Activated CD4-positive, alpha-beta memory T cell treated with anti-CD3 and anti-CD28 coated beads, Interleukin-2, amount 10 ng/mL, durations not matched to agents 7 days and 5 days (primary cell): ENCODE results near the gene SLC7A10. TPM values are rescaled to one million over a fixed set of nuclear protein-coding genes. Genes with fewer than 3 reads are reported as not detected.

Experiments
- CTCF ChIA-PET: fragments of 350-600 bp; sonication (Branson Sonifier 250); formaldehyde crosslinking; loops from one replicate; lab custom pipeline; 2021; ENCODE audit warnings: antibody characterized with exemption, inconsistent platforms; lab: Charles Lee
- POLR2A ChIA-PET: fragments of 350-600 bp; sonication (Branson Sonifier 250); formaldehyde crosslinking; loops from one replicate; lab custom pipeline; 2021; ENCODE audit warnings: antibody characterized with exemption; lab: Charles Lee
- DNase-seq: peaks from one replicate; pipeline ENCODE4 v3.0.0-alpha.2; 2020
- H3K27ac Mint-ChIP-seq: one replicate; pipeline ENCODE4 v1.8.0; 2021; ENCODE audit warnings: mild to moderate bottlenecking, mixed read lengths
- H3K27me3 Mint-ChIP-seq: one replicate; pipeline ENCODE4 v1.8.0; 2021; ENCODE audit warnings: mixed read lengths
- H3K36me3 Mint-ChIP-seq: one replicate; pipeline ENCODE4 v1.8.0; 2021; ENCODE audit warnings: low read depth, mixed read lengths
- H3K4me1 Mint-ChIP-seq: one replicate; pipeline ENCODE4 v1.8.0; 2021; ENCODE audit warnings: mixed read lengths
- H3K4me3 Mint-ChIP-seq: one replicate; pipeline ENCODE4 v1.8.0; 2021; ENCODE audit warnings: mild to moderate bottlenecking, mixed read lengths
- H3K9me3 Mint-ChIP-seq: one replicate; pipeline ENCODE4 v1.8.0; 2021; ENCODE audit warnings: mixed read lengths
- total RNA-seq, 2 experiments: library from RNA; stranded (reverse); gene quantifications; one replicate each; pipeline ENCODE4 v1.2.3, GENCODE V29; 2021

The SLC7A10 gene
- total RNA-seq, 2 experiments from 2014 or later = not detected

DNA sequence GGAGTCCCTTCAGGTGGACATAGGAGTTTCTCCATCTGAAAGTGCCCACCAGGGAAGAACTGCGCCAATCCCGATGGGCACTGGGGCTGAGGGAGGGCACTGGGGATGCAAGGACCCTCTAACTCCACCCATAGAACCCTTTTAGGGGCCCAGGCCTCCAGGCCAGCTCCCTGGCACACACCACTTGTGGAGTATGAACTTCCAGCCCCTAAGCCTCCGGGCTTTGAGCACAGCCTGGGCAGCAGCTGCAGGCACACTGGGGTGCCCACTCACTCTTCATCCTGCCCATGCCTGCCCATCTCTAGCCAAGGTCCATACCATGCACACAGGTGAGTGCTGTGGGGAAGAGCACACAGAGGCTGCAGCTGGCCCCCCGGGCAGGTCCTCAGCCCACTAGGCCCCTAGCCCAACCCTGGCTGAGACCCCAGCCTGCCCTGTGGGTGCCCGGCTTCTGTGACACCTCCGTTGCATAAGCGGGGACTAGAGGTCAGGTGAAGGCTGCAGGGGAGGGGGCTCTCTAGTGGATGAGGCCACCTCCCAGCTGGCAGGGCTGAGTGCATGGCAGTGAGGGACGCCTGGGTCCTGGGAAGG, 14.6 kb upstream of the SLC7A10 start:
- peaks cover 14% of the 10 kb centered on the region for H3K27me3 Mint-ChIP-seq
- H3K27ac Mint-ChIP-seq = no peak overlapping the region
- ChIA-PET CTCF (no interaction called here), POLR2A (no interaction called here)
- peaks cover 9% of the 10 kb centered on the region for H3K4me1 Mint-ChIP-seq
- no peaks in the 10 kb centered on the region for H3K9me3 Mint-ChIP-seq
- H3K4me3 Mint-ChIP-seq = no peak overlapping the region
- no peaks in the 10 kb centered on the region for H3K36me3 Mint-ChIP-seq
- DNase-seq = no peak

DNA sequence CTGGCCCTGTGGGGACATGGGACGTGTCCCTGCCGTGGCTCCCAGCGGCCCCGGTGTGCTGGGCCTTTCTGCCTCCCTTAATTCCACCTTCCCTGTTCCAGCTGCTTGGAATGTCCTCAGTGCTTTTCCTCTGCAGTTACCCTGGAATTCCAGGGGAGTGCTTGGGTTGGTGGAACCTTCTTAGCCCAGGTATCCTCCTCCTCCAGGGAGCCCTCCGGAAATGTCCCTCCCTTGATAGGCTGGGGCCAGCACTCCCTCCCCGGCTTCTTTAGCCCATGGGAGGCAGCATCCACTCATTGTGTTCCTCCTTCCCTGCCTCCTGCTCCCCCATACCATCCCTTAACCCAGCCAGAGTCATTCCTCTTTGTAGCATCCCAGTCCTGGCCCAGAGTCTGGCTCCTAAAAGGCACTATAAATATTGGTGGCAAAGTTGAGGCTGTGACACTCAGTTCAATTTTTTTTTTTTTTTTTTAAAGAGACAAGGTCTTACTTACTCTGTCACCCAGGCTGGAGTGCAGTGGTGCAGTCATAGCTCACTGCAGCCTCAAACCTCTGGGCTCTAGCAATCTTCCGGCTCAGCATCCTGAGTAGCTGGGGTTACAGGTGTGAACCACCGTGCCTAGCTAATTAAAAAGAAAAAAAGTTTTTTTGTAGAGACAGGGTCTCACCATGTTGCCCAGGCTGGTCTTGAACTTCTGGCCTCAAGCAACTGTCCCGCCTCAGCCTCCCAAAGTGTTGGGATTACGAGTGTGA, 13.7 kb upstream of the SLC7A10 start:
- no peaks in the 10 kb centered on the region for H3K9me3 Mint-ChIP-seq
- POLR2A ChIA-PET = no interaction called here
- no peaks in the 10 kb centered on the region for H3K36me3 Mint-ChIP-seq
- H3K4me3 Mint-ChIP-seq = no peak overlapping the region
- DNase-seq = no peak
- no peak overlapping the region for H3K27ac Mint-ChIP-seq
- H3K4me1 Mint-ChIP-seq = peaks cover 12% of the 10 kb centered on the region
- peaks cover 16% of the 10 kb centered on the region for H3K27me3 Mint-ChIP-seq
- CTCF ChIA-PET = no interaction called here

- Mint-ChIP-seq H3K4me3 (no peak overlapping the region), H3K27ac (no peak overlapping the region), H3K27me3 (peaks cover 16% of the 10 kb centered on the region), H3K9me3 (no peaks in the 10 kb centered on the region), H3K4me1 (peaks cover 12% of the 10 kb centered on the region), H3K36me3 (no peaks in the 10 kb centered on the region)
- POLR2A ChIA-PET = no interaction called here
- DNase-seq = no peak
- CTCF ChIA-PET = interaction anchor here (0.6 kb wide), 1 partner anchor 315 kb away, joined by 4 read pairs; no protein-coding TSS in a partner anchor
Observed at GRCh38 chr19:33238481-33239149, 13.0 kb upstream of the SLC7A10 start.

- no peaks in the 10 kb centered on the region for H3K9me3 Mint-ChIP-seq
- peaks cover 16% of the 10 kb centered on the region for H3K27me3 Mint-ChIP-seq
- CTCF ChIA-PET = interaction anchor here (0.6 to 2.9 kb wide), 11 partner anchors 9 to 736 kb away, joined by 3 to 39 read pairs (median 6); partner anchors contain the start of genes CEBPA and CEBPG
- no peaks in the 10 kb centered on the region for H3K36me3 Mint-ChIP-seq
- H3K27ac Mint-ChIP-seq = no peak overlapping the region
- DNase-seq = no peak
- H3K4me3 Mint-ChIP-seq = no peak overlapping the region
- peaks cover 12% of the 10 kb centered on the region for H3K4me1 Mint-ChIP-seq
- POLR2A ChIA-PET = interaction anchor here (0.9 kb wide), 1 partner anchor 51 kb away, joined by 3 read pairs; no protein-coding TSS in a partner anchor
Observed at GRCh38 chr19:33236696-33237390, 11.2 kb upstream of the SLC7A10 start.

- H3K4me1 Mint-ChIP-seq = peaks cover 12% of the 10 kb centered on the region
- CTCF ChIA-PET = interaction anchor here (0.8 to 2.9 kb wide), 15 partner anchors 10 to 287 kb away, joined by 3 to 39 read pairs (median 6); partner anchors contain the start of genes CEBPA and CEBPG
- POLR2A ChIA-PET = interaction anchor here (1.3 to 1.4 kb wide), 2 partner anchors 45 to 138 kb away, joined by 3 to 4 read pairs; no protein-coding TSS in a partner anchor
- no peaks in the 10 kb centered on the region for H3K36me3 Mint-ChIP-seq
- H3K9me3 Mint-ChIP-seq = no peaks in the 10 kb centered on the region
- H3K27me3 Mint-ChIP-seq = peaks cover 19% of the 10 kb centered on the region
- no peak overlapping the region for H3K27ac Mint-ChIP-seq
- no peak overlapping the region for H3K4me3 Mint-ChIP-seq
- DNase-seq = no peak
Observed at GRCh38 chr19:33235996-33236350, 10.3 kb upstream of the SLC7A10 start.

DNA sequence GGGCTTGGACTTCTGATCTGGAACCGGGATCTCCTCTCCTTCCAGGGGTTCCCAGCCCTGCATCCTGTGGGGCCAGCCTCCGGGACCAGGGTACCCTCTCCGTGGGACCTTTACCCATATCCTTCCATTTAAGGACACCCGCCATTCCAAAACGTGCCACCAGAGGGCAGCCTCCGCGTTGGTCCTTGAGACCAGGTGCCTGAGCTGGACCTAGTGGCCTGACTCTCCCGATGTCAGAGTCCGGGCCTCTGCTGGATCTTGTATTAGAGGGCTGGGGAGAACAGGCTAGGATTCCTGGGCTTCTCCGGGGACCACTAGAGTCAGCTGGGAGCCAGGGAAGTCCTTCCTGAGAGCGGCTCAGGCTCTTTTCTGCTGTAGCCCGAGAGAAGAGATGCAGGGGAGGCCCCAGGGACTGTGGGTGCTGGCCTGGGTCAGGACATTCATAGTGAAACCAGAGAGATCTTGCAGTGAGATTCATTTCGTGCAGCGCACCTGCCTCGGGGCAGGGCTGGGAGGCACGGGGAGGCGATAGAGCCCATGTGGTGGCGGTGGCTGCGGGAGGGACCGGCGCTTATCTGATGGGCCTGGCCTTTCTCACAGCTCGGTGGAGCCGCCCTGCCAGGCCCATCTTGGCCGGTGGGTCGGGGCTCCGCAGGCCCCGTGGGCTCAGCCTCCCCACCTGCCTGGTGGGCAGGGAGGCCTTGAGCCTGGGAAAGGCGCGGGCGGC, 9.8 kb upstream of the SLC7A10 start:
- Mint-ChIP-seq H3K4me3 (peak overlapping the region; percentile 45), H3K27ac (peak overlapping the region; percentile 28), H3K27me3 (peaks cover 24% of the 10 kb centered on the region), H3K4me1 (peaks cover 12% of the 10 kb centered on the region), H3K36me3 (no peaks in the 10 kb centered on the region), H3K9me3 (no peaks in the 10 kb centered on the region)
- peak; percentile 75 for DNase-seq
- ChIA-PET CTCF (interaction anchor here (0.9 to 2.9 kb wide), 15 partner anchors 11 to 288 kb away, joined by 3 to 39 read pairs (median 6); partner anchors contain the start of genes CEBPA and CEBPG), POLR2A (interaction anchor here (1.3 to 1.4 kb wide), 2 partner anchors 45 to 139 kb away, joined by 3 to 4 read pairs; no protein-coding TSS in a partner anchor)

DNA sequence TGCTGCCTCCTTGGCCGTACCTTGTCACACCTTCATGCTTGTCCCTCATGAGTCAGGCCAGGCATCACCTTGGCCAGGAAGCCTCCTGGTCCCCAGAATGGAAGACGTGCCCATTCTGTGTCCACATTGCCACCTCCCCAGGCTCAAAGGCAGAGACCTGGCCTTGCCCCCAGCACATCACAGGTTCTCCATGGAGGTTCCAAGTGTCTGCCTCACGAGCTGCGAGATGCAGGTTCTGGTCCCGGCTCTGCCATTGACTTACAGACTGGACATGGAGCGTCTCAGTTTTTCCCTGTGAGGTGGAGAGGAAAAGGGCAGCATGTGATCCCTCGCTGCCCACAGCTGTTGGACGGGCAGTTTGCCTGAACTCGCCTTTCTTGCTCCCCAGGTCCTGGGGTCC, 9.1 kb upstream of the SLC7A10 start:
- H3K36me3 Mint-ChIP-seq = no peaks in the 10 kb centered on the region
- H3K4me3 Mint-ChIP-seq = no peak overlapping the region
- ChIA-PET CTCF (interaction anchor here (1.0 to 2.9 kb wide), 5 partner anchors 24 to 172 kb away, joined by 4 to 39 read pairs (median 8); partner anchors contain the start of gene CEBPG), POLR2A (interaction anchor here (1.3 to 1.4 kb wide), 2 partner anchors 46 to 139 kb away, joined by 3 to 4 read pairs; no protein-coding TSS in a partner anchor)
- peaks cover 27% of the 10 kb centered on the region for H3K27me3 Mint-ChIP-seq
- no peaks in the 10 kb centered on the region for H3K9me3 Mint-ChIP-seq
- no peak overlapping the region for H3K27ac Mint-ChIP-seq
- no peak for DNase-seq
- H3K4me1 Mint-ChIP-seq = peaks cover 12% of the 10 kb centered on the region

- no peaks in the 10 kb centered on the region for H3K9me3 Mint-ChIP-seq
- no peak overlapping the region for H3K27ac Mint-ChIP-seq
- H3K27me3 Mint-ChIP-seq = peaks cover 26% of the 10 kb centered on the region
- CTCF ChIA-PET = interaction anchor here (2.3 kb wide), 1 partner anchor 140 kb away, joined by 13 read pairs; the partner anchor contains the start of gene CEBPG
- no peak overlapping the region for H3K4me3 Mint-ChIP-seq
- H3K4me1 Mint-ChIP-seq = peaks cover 12% of the 10 kb centered on the region
- H3K36me3 Mint-ChIP-seq = no peaks in the 10 kb centered on the region
- no peak for DNase-seq
- POLR2A ChIA-PET = no interaction called here
Observed at GRCh38 chr19:33234092-33234491, 8.4 kb upstream of the SLC7A10 start.

DNA sequence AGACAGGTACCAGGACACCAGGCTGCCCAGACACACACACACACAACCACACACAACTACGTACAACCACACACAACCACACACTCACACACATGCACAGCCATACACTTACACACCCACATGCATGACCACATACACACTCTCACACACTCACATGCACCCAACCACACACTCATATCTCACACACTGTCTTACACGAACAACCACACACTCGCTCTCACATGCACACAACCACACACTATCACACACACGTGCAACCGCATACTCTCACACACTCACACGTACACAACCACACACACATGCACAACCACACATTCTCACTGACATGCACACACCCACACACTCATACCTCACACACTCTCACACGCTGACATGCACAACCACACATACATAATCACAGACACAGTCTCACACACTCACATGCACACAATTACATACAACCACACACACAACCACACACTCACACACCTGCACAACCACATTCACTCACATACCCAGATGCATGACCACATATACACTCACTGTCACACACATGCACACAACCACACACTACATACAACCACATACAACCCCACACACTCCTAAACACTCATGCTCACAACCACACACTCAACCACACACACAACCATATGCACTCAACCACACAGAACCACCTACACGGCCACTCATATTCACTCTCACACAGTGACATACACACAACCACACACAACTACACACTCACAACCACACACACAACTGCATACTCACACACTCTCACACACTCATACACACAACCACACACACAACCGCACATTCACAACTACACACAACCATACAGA, 7.6 kb upstream of the SLC7A10 start:
- Mint-ChIP-seq H3K27me3 (peaks cover 31% of the 10 kb centered on the region), H3K9me3 (peaks cover 6% of the 10 kb centered on the region), H3K36me3 (no peaks in the 10 kb centered on the region), H3K27ac (no peak overlapping the region), H3K4me3 (no peak overlapping the region), H3K4me1 (peaks cover 12% of the 10 kb centered on the region)
- no peak for DNase-seq
- CTCF ChIA-PET = no interaction called here
- POLR2A ChIA-PET = no interaction called here

DNA sequence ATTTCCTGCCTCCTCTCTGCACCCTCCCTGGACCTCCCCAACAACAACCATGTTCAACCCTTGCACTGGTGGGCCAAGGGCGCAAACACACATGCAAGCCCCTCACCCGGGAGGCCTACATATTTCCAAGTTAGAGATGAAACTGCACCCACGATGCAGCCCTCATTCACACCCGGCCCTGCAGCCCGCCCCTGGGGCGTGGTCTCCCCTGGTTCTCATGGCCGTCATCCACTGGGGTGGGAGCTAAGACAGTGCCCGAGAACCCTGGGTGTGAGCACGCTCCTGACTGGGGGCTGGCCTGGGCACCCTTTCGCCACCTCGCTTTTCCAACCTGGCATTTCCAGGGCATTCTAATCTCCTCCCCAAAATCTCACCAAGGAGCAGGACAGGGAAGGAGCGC, 7.0 kb upstream of the SLC7A10 start:
- no peak overlapping the region for H3K4me3 Mint-ChIP-seq
- H3K9me3 Mint-ChIP-seq = peaks cover 9% of the 10 kb centered on the region
- DNase-seq = no peak
- peaks cover 3% of the 10 kb centered on the region for H3K36me3 Mint-ChIP-seq
- H3K4me1 Mint-ChIP-seq = peaks cover 12% of the 10 kb centered on the region
- POLR2A ChIA-PET = no interaction called here
- no peak overlapping the region for H3K27ac Mint-ChIP-seq
- CTCF ChIA-PET = no interaction called here
- H3K27me3 Mint-ChIP-seq = peaks cover 33% of the 10 kb centered on the region

DNA sequence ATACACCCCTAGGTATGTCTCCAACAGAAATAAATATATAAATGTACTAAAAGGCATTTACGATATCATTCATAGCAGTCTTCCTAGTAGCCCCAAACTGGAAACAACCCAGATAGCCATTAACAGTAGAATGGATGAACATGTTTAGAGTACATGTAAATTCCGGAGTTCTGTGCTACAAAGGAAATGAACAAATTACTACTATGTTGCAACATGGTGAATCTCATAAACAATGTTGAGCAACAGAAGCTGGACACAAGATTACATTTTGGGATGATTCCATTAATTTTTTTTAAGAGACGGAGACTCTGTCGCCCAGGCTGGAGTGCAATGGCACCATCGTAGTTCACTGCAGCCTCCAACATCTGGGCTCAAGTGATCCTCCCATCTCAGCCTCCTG, 5.9 kb upstream of the SLC7A10 start:
- Mint-ChIP-seq H3K27ac (no peak overlapping the region), H3K4me1 (peaks cover 12% of the 10 kb centered on the region), H3K27me3 (peaks cover 39% of the 10 kb centered on the region), H3K9me3 (peaks cover 13% of the 10 kb centered on the region), H3K36me3 (peaks cover 7% of the 10 kb centered on the region), H3K4me3 (no peak overlapping the region)
- ChIA-PET CTCF (no interaction called here), POLR2A (no interaction called here)
- DNase-seq = no peak
